A549 (cell line): ENCODE results near the gene NUDT14. TPM values are rescaled to one million over a fixed set of nuclear protein-coding genes. Genes with fewer than 3 reads are reported as not detected.

Source experiments
- ATAC-seq, 2 experiments: fragments of 200-7000 bp in 1 of 2; fragments of >200 bp in 1 of 2; cut with Nextera tagmentation in 1 of 2; cut with Tn5 transposase in 1 of 2; 3 replicates each; pipeline versions ENCODE4 v1.8.0 to v1.9.1; 2018 to 2020; ENCODE audit warnings: mild to moderate bottlenecking in 1 of 2, moderate library complexity in 1 of 2
- CTCF ChIA-PET: fragments of 300-600 bp; sonication (Branson Sonifier 250); formaldehyde crosslinking; extraction: SDS; loops from one replicate; lab custom pipeline; 2021; ENCODE audit warnings: antibody characterized with exemption, inconsistent platforms; lab: Yijun Ruan, JAX
- POLR2A ChIA-PET: fragments of 350-600 bp; formaldehyde crosslinking; extraction: SDS; loops from one replicate; lab custom pipeline; 2021; ENCODE audit warnings: antibody characterized with exemption, inconsistent platforms; lab: Yijun Ruan, JAX
- DNase-seq, 2 experiments: peaks; one replicate each; pipeline versions ENCODE4 v3.0.0 to v3.0.0-alpha.2; 2011 to 2016; ENCODE audit warnings: low read depth in 1 of 2, low spot score in 1 of 2
- FAIRE-seq: peaks from 2 replicates; lab custom pipeline; 2011; peaks lifted over from hg19 to GRCh38; lab: Jason Lieb, UNC
- H3K27ac ChIP-seq, 2 experiments: fragments of >200 bp; sonication (Bioruptor Twin); formaldehyde crosslinking; 3 replicates each; pipeline ENCODE4 v1.5.1; 2016 to 2017
- H3K4me1 ChIP-seq: fragments of >200 bp; sonication (Bioruptor Twin); formaldehyde crosslinking; 3 replicates; pipeline ENCODE4 v1.6.1; 2016
- H3K4me2 ChIP-seq: fragments of >200 bp; sonication (Bioruptor Twin); formaldehyde crosslinking; 3 replicates; pipeline ENCODE4 v1.6.1; 2016
- H3K4me3 ChIP-seq: fragments of >200 bp; sonication (Bioruptor Twin); formaldehyde crosslinking; 3 replicates; pipeline ENCODE4 v1.5.1; 2016
- H3K9me3 ChIP-seq: fragments of >200 bp; sonication (Bioruptor Twin); formaldehyde crosslinking; 3 replicates; pipeline ENCODE4 v1.6.1; 2016
- ATOH8 ChIP-seq: fragments of 250-450 bp; sonication (Bioruptor Pico); IDR thresholded peaks from 2 replicates; pipeline ENCODE4 v1.5.0; 2020; ENCODE audit warnings: low read depth, mild to moderate bottlenecking, moderate library complexity
- BHLHE40 ChIP-seq: IDR thresholded peaks from 2 replicates; pipeline ENCODE4 v1.6.1; 2012; ENCODE audit warnings: low read depth, low read length, inconsistent platforms
- CBX2 ChIP-seq: fragments of 200-600 bp; sonication (generic); IDR thresholded peaks from 2 replicates; pipeline ENCODE4 v1.6.1; 2016; ENCODE audit warnings: low read depth, mild to moderate bottlenecking, borderline replicate concordance
- CBX8 ChIP-seq: fragments of 200-600 bp; sonication (generic); IDR thresholded peaks from 2 replicates; pipeline ENCODE4 v1.6.1; 2016
- FOSL2 ChIP-seq, 2 experiments: fragments of 450-650 bp in 1 of 2; fragments of >200 bp in 1 of 2; sonication (Bioruptor Twin) in 1 of 2; formaldehyde crosslinking; IDR thresholded peaks; 2 replicates each; pipeline versions ENCODE4 v1.5.0 to v1.6.1; 2016 to 2020; ENCODE audit warnings: mild to moderate bottlenecking in 1 of 2, moderate library complexity in 1 of 2
- FOXS1 ChIP-seq: fragments of 250-450 bp; sonication (Bioruptor Pico); IDR thresholded peaks from 2 replicates; pipeline ENCODE4 v1.5.0; 2020; ENCODE audit warnings: mild to moderate bottlenecking, moderate library complexity
- HDAC2 ChIP-seq: fragments of 200-600 bp; sonication (generic); IDR thresholded peaks from 2 replicates; pipeline ENCODE4 v1.6.1; 2016
- HEYL ChIP-seq: fragments of 250-450 bp; sonication (Bioruptor Pico); IDR thresholded peaks from 2 replicates; pipeline ENCODE4 v1.8.0; 2021; ENCODE audit warnings: mild to moderate bottlenecking, moderate library complexity
- HOXA7 ChIP-seq: fragments of 250-450 bp; sonication (Bioruptor Pico); IDR thresholded peaks from 2 replicates; pipeline ENCODE4 v1.5.0; 2020; ENCODE audit warnings: mild to moderate bottlenecking, moderate library complexity
- JUN ChIP-seq, 2 experiments: fragments of >200 bp; sonication (Bioruptor Twin); formaldehyde crosslinking; IDR thresholded peaks; 2 replicates in 1 of 2; 3 replicates in 1 of 2; pipeline ENCODE4 v1.6.1; 2016 to 2017
- MAZ ChIP-seq: fragments of 150-350 bp; IDR thresholded peaks from 2 replicates; pipeline ENCODE4 v1.6.1; 2014; ENCODE audit warnings: antibody characterized with exemption, low read depth, low read length, borderline replicate concordance
- NPAS2 ChIP-seq: fragments of 250-450 bp; sonication (Bioruptor Pico); IDR thresholded peaks from 2 replicates; pipeline ENCODE4 v1.8.0; 2022; ENCODE audit warnings: mild to moderate bottlenecking, moderate library complexity, borderline replicate concordance
- POLR2A ChIP-seq: IDR thresholded peaks from 2 replicates; pipeline ENCODE4 v1.6.1; 2012; ENCODE audit warnings: mild to moderate bottlenecking, low read length
- RFX5 ChIP-seq: fragments of 450-650 bp; IDR thresholded peaks from 2 replicates; pipeline ENCODE4 v1.7.1; 2014; ENCODE audit warnings: antibody characterized with exemption, mild to moderate bottlenecking, moderate library complexity
- SMC3 ChIP-seq: fragments of >200 bp; sonication (Bioruptor Twin); formaldehyde crosslinking; IDR thresholded peaks from 3 replicates; pipeline ENCODE4 v1.6.1; 2018; ENCODE audit warnings: inconsistent platforms
- SREBF2 ChIP-seq: fragments of 450-650 bp; IDR thresholded peaks from 2 replicates; pipeline ENCODE4 v1.6.1; 2014; ENCODE audit warnings: mild to moderate bottlenecking, moderate library complexity
- TP53 ChIP-seq: fragments of 250-450 bp; sonication (Bioruptor Pico); IDR thresholded peaks from 2 replicates; pipeline ENCODE4 v1.5.0; 2021; ENCODE audit warnings: mild to moderate bottlenecking, moderate library complexity
- ZC3H11A ChIP-seq: fragments of 450-650 bp; IDR thresholded peaks from 2 replicates; pipeline ENCODE4 v1.6.1; 2014; ENCODE audit warnings: antibody characterized with exemption, mild to moderate bottlenecking
- ZFP36 ChIP-seq: fragments of 450-650 bp; IDR thresholded peaks from 2 replicates; pipeline ENCODE4 v1.6.1; 2014; ENCODE audit warnings: borderline replicate concordance; ENCODE audit not compliant: partially characterized antibody
- ZNF302 ChIP-seq: fragments of 250-450 bp; sonication (Bioruptor Pico); IDR thresholded peaks from 2 replicates; pipeline ENCODE4 v1.9.0; 2021; ENCODE audit warnings: inconsistent platforms, mild to moderate bottlenecking, moderate library complexity
- WGBS: methylation state at CpG from one replicate; pipeline ENCODE4 v1.1.6; 2017; ENCODE audit errors: missing lambda C conversion rate; 5-methylcytosine and 5-hydroxymethylcytosine counted together
- polyA plus RNA-seq, 4 experiments: library from polyadenylated mRNA; depleted of rRNA in 3 of 4; stranded (reverse); fragments of >200 nt; fragmentation: RNase III in 1 of 4; extraction: RNeasy Plus Mini Kit Qiagen cat#74134 plus additional on column Dnase treatment in 1 of 4; gene quantifications; 2 replicates in 3 of 4; 3 replicates in 1 of 4; pipeline ENCODE4 v1.2.3, GENCODE V29; 2011 to 2017
- TF ChIP-seq, protein P1 (sequence below): fragments of 450-650 bp; IDR thresholded peaks from 2 replicates; pipeline ENCODE4 v1.6.1; 2014; ENCODE audit warnings: antibody characterized with exemption
- TF ChIP-seq, protein P2 (sequence below): fragments of >200 bp; sonication (Bioruptor Twin); formaldehyde crosslinking; IDR thresholded peaks from 2 replicates; pipeline ENCODE4 v1.6.1; 2016
- TF ChIP-seq, protein P3 (sequence below): IDR thresholded peaks from 2 replicates; pipeline ENCODE4 v1.6.1; 2012
- TF ChIP-seq, protein P4 (sequence below): IDR thresholded peaks from 2 replicates; pipeline ENCODE4 v1.6.1; 2012; ENCODE audit warnings: low read depth, borderline replicate concordance
- TF ChIP-seq, protein P5 (sequence below): IDR thresholded peaks from 2 replicates; pipeline ENCODE4 v1.6.1; 2012
- TF ChIP-seq, protein P6 (sequence below): fragments of 200-600 bp; sonication (generic); IDR thresholded peaks from 2 replicates; pipeline ENCODE4 v1.6.1; 2016; ENCODE audit warnings: antibody characterized with exemption, mild to moderate bottlenecking, moderate library complexity

NUDT14 gene
- polyA plus RNA-seq, 2 of the 4 experiments (the other 2 are of a cell fraction): 12.6 to 30.7 TPM

- ATAC-seq (no peak), FAIRE-seq (no peak), DNase-seq (no peak)
- H3K4me1 ChIP-seq: peaks cover 24% of the 10 kb centered on the region
- H3K4me2 ChIP-seq: no peak overlapping the region
- no peaks in the 10 kb centered on the region for H3K9me3 ChIP-seq
- no peak overlapping the region for H3K27ac ChIP-seq
- H3K4me3 ChIP-seq: no peak overlapping the region
- ChIA-PET POLR2A (no interaction called here), CTCF (interaction anchor here (0.7 kb wide), 1 partner anchor 190 kb away, joined by 4 read pairs; no protein-coding TSS in a partner anchor)
- 93% methylated on average over 7 of the region's 10 CpGs for WGBS
- TF ChIP-seq ATOH8 (CRISPR knock-in tag) (no peak), HDAC2 (no peak), HEYL (CRISPR knock-in tag) (no peak), RFX5 (no peak), ZC3H11A (no peak), SREBF2 (no peak), MAZ (no peak), ZNF302 (no peak), POLR2A (no peak), ZFP36 (no peak), JUN (IDR thresholded peaks at IDR 0.05) (no peak), FOXS1 (CRISPR knock-in tag) (no peak), NPAS2 (CRISPR knock-in tag) (no peak), CBX2 (no peak), FOSL2 (IDR thresholded peaks at IDR 0.05) (no peak), FOSL2 (CRISPR knock-in tag; IDR thresholded peaks at IDR 0.05) (no peak)
- TF ChIP-seq, protein P1, sequence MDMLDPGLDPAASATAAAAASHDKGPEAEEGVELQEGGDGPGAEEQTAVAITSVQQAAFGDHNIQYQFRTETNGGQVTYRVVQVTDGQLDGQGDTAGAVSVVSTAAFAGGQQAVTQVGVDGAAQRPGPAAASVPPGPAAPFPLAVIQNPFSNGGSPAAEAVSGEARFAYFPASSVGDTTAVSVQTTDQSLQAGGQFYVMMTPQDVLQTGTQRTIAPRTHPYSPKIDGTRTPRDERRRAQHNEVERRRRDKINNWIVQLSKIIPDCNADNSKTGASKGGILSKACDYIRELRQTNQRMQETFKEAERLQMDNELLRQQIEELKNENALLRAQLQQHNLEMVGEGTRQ: no peak
- TF ChIP-seq, protein P2, sequence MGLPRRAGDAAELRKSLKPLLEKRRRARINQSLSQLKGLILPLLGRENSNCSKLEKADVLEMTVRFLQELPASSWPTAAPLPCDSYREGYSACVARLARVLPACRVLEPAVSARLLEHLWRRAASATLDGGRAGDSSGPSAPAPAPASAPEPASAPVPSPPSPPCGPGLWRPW: no peak
- TF ChIP-seq, protein P3, sequence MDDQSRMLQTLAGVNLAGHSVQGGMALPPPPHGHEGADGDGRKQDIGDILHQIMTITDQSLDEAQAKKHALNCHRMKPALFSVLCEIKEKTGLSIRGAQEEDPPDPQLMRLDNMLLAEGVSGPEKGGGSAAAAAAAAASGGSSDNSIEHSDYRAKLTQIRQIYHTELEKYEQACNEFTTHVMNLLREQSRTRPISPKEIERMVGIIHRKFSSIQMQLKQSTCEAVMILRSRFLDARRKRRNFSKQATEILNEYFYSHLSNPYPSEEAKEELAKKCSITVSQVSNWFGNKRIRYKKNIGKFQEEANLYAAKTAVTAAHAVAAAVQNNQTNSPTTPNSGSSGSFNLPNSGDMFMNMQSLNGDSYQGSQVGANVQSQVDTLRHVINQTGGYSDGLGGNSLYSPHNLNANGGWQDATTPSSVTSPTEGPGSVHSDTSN: no peak
- TF ChIP-seq, protein P4, sequence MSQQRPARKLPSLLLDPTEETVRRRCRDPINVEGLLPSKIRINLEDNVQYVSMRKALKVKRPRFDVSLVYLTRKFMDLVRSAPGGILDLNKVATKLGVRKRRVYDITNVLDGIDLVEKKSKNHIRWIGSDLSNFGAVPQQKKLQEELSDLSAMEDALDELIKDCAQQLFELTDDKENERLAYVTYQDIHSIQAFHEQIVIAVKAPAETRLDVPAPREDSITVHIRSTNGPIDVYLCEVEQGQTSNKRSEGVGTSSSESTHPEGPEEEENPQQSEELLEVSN: no peak
- TF ChIP-seq, protein P5, sequence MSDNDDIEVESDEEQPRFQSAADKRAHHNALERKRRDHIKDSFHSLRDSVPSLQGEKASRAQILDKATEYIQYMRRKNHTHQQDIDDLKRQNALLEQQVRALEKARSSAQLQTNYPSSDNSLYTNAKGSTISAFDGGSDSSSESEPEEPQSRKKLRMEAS: no peak
Measured at GRCh38 chr14:105161964-105162668, 19.0 kb downstream of the NUDT14 start.

GRCh38 chr14:105161309-105161708, 19.8 kb downstream of the NUDT14 start:
- TF ChIP-seq TP53 (CRISPR knock-in tag) (no peak), BHLHE40 (no peak), FOSL2 (IDR thresholded peaks at IDR 0.05) (no peak), FOSL2 (CRISPR knock-in tag; IDR thresholded peaks at IDR 0.05) (no peak), SREBF2 (no peak), SMC3 (no peak), FOXS1 (CRISPR knock-in tag) (no peak), HOXA7 (CRISPR knock-in tag) (no peak), CBX8 (no peak)
- TF ChIP-seq, protein P6, sequence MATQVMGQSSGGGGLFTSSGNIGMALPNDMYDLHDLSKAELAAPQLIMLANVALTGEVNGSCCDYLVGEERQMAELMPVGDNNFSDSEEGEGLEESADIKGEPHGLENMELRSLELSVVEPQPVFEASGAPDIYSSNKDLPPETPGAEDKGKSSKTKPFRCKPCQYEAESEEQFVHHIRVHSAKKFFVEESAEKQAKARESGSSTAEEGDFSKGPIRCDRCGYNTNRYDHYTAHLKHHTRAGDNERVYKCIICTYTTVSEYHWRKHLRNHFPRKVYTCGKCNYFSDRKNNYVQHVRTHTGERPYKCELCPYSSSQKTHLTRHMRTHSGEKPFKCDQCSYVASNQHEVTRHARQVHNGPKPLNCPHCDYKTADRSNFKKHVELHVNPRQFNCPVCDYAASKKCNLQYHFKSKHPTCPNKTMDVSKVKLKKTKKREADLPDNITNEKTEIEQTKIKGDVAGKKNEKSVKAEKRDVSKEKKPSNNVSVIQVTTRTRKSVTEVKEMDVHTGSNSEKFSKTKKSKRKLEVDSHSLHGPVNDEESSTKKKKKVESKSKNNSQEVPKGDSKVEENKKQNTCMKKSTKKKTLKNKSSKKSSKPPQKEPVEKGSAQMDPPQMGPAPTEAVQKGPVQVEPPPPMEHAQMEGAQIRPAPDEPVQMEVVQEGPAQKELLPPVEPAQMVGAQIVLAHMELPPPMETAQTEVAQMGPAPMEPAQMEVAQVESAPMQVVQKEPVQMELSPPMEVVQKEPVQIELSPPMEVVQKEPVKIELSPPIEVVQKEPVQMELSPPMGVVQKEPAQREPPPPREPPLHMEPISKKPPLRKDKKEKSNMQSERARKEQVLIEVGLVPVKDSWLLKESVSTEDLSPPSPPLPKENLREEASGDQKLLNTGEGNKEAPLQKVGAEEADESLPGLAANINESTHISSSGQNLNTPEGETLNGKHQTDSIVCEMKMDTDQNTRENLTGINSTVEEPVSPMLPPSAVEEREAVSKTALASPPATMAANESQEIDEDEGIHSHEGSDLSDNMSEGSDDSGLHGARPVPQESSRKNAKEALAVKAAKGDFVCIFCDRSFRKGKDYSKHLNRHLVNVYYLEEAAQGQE: no peak
- TF ChIP-seq, all 56 proteins: peak for 0
- WGBS: 87% methylated on average over 14 of the region's 15 CpGs
- CTCF ChIA-PET: interaction anchor here (0.7 to 2.8 kb wide), 2 partner anchors 71 to 190 kb away, joined by 4 to 14 read pairs; no protein-coding TSS in a partner anchor
- peaks cover 16% of the 10 kb centered on the region for H3K4me1 ChIP-seq
- DNase-seq: no peak
- no peak overlapping the region for H3K4me2 ChIP-seq
- H3K9me3 ChIP-seq: no peaks in the 10 kb centered on the region
- H3K27ac ChIP-seq: no peak overlapping the region
- FAIRE-seq: no peak
- peak in 1 of 2 experiments; percentile 17; a peak in 1 of 6 replicates for ATAC-seq
- no peak overlapping the region for H3K4me3 ChIP-seq
- POLR2A ChIA-PET: no interaction called here
